Lung (tissue), 12 donors: ENCODE measurements around the gene CPSF3. TPM values are rescaled to one million over a fixed set of nuclear protein-coding genes. Genes with fewer than 3 reads are reported as not detected.

Source experiments
- ATAC-seq: fragments of 200-7000 bp; cut with Tn5 transposase; one replicate; pipeline ENCODE4 v1.9.1; 2020; ENCODE audit warnings: moderate number of reproducible peaks; ENCODE audit not compliant: insufficient read depth, low FRiP score
- DNase-seq, 3 donors: peaks; one replicate each; pipeline ENCODE4 v3.0.0-alpha.2; 2013 to 2017
- H3K27ac ChIP-seq, 2 donors: one replicate each; pipeline ENCODE4 v1.5.1; 2013; ENCODE audit warnings: mild to moderate bottlenecking in 2 of 2, moderate library complexity in 2 of 2, control low read depth in 1 of 2, inconsistent platforms in 1 of 2, low read depth in 1 of 2, low read length in 1 of 2
- H3K27me3 ChIP-seq, 3 donors: one replicate each; pipeline ENCODE4 v1.5.1; 2013; ENCODE audit warnings: low read length in 2 of 3; ENCODE audit not compliant: control insufficient read depth in 3 of 3, insufficient read depth in 3 of 3
- H3K36me3 ChIP-seq, 4 donors: one replicate each; pipeline ENCODE4 v1.5.1; 2013; ENCODE audit warnings: low read length in 4 of 4, mild to moderate bottlenecking in 1 of 4, moderate library complexity in 1 of 4; ENCODE audit not compliant: control insufficient read depth in 4 of 4, insufficient read depth in 4 of 4
- H3K4me1 ChIP-seq, 5 donors: one replicate each; pipeline ENCODE4 v1.5.1; 2013; ENCODE audit warnings: low read length in 5 of 5, mild to moderate bottlenecking in 2 of 5, moderate library complexity in 1 of 5; ENCODE audit not compliant: control insufficient read depth in 5 of 5, insufficient read depth in 5 of 5
- H3K4me3 ChIP-seq: one replicate; pipeline ENCODE4 v1.5.1; 2013; ENCODE audit warnings: mild to moderate bottlenecking, control low read depth, moderate library complexity
- H3K9ac ChIP-seq, 2 donors: one replicate each; pipeline ENCODE4 v1.5.1; 2013; ENCODE audit warnings: low read length in 2 of 2, control low read depth in 1 of 2; ENCODE audit not compliant: insufficient read depth in 1 of 2
- H3K9me3 ChIP-seq, 4 donors: one replicate each; pipeline ENCODE4 v1.5.1; 2013; ENCODE audit warnings: low read length in 3 of 4, mild to moderate bottlenecking in 1 of 4, moderate library complexity in 1 of 4; ENCODE audit not compliant: control insufficient read depth in 4 of 4, insufficient read depth in 3 of 4
- CTCF ChIP-seq: IDR thresholded peaks from 2 replicates; pipeline ENCODE4 v1.5.1; 2012; ENCODE audit warnings: mild to moderate bottlenecking; ENCODE audit errors: control extremely low read depth, extremely low read depth
- WGBS, 2 donors: extraction: QIAGEN DNeasy Blood & Tissue Kit; methylation state at CpG; one replicate each; pipeline ENCODE4 v1.1.7; 2013; 5-methylcytosine and 5-hydroxymethylcytosine counted together
- polyA plus RNA-seq, 2 donors: library from polyadenylated mRNA; stranded (reverse); fragments of 200-250 nt; gene quantifications; one replicate each; pipeline ENCODE4 v1.2.1, GENCODE V29; 2013
- total RNA-seq, 2 donors: library from RNA; depleted of rRNA in 1 of 2; stranded (reverse); fragments of >200 nt in 1 of 2; gene quantifications; one replicate each; pipeline ENCODE4 v1.2.1, GENCODE V29; 2014 to 2021
- donor health status: control.
- donor health status: control.
- donor health status: Bipolar disorder and iron deficiency.
- donor health status: healthy.
- donor health status: DM: yes; HTN: yes; CAD: no.

Gene CPSF3
- total and polyA plus RNA-seq, 4 donors = 15.6 to 25.9 (median 20.8) TPM

- TF ChIP-seq CTCF = no peak
- H3K9ac ChIP-seq = peak overlapping the region in 1 of 2 donors; percentile 63
- DNase-seq (peak in 2 of 3 donors; percentile 31 to 42), ATAC-seq (peak; percentile 27)
- peaks cover 0 to 6% (median 2%) of the 10 kb centered on the region in 4 donors for H3K36me3 ChIP-seq
- peak overlapping the region; percentile 90 for H3K4me3 ChIP-seq
- H3K27ac ChIP-seq = peak overlapping the region; percentile 84 to 97
- peaks cover 2 to 26% (median 8%) of the 10 kb centered on the region in 5 donors for H3K4me1 ChIP-seq
- no peaks in the 10 kb centered on the region for H3K9me3 ChIP-seq
- WGBS, 2 donors = 6 to 10% methylated on average over 42 of the region's 42 CpGs
- no peaks in the 10 kb centered on the region for H3K27me3 ChIP-seq
Observed at GRCh38 chr2:9422321-9423099, 944 bp upstream of the CPSF3 start.

- DNase-seq (peak in 1 of 3 donors; percentile 30), ATAC-seq (no peak)
- peaks cover 2 to 26% (median 8%) of the 10 kb centered on the region in 5 donors for H3K4me1 ChIP-seq
- peaks cover 0 to 10% (median under 1%) of the 10 kb centered on the region in 4 donors for H3K36me3 ChIP-seq
- H3K4me3 ChIP-seq = peak overlapping the region; percentile 90
- peak overlapping the region; percentile 82 to 92 for H3K9ac ChIP-seq
- TF ChIP-seq CTCF = no peak
- H3K9me3 ChIP-seq = no peaks in the 10 kb centered on the region
- H3K27me3 ChIP-seq = no peaks in the 10 kb centered on the region
- 0% methylated on average over 21 of the region's 21 CpGs for WGBS, 2 donors
- H3K27ac ChIP-seq = peak overlapping the region; percentile 84 to 97
Observed at GRCh38 chr2:9423922-9424272, 443 bp downstream of the CPSF3 start.

GRCh38 chr2:9424447-9425164 lies 1.2 kb downstream of the CPSF3 start:
- Histone ChIP-seq H3K9me3 (no peaks in the 10 kb centered on the region), H3K4me3 (no peak overlapping the region), H3K36me3 (peaks cover 0 to 13% (median 2%) of the 10 kb centered on the region in 4 donors), H3K4me1 (peaks cover 2 to 26% (median 8%) of the 10 kb centered on the region in 5 donors), H3K27ac (no peak overlapping the region), H3K9ac (peak overlapping the region; percentile 82 to 92), H3K27me3 (no peaks in the 10 kb centered on the region)
- no peak for DNase-seq
- 58 to 61% methylated on average over 11 of the region's 11 CpGs for WGBS, 2 donors
- TF ChIP-seq CTCF = no peak
- ATAC-seq = no peak
